Measurements from ENCODE around the gene DSN1.

DSN1 gene

DNA sequence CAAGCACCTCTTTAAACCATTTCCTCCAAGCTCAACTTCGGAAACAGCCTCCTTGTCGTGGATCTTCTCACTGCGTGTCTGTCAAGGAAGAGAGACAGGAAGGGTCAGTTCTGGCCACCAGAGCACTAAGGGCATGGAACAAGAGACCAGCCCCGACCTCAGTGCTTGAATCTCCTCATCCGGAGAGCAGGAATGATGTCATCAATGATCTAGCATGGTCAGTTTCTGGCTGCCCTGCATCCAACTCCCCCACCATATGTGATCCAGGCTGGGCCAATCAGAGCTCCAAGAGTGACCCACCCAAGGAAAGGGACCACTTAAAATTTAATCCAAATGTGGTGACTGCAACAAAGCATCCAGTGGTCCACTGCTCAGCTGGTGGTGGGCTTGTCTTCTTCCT is 23.3 kb upstream of the DSN1 start:
- DNase-seq: no peak
- intact Hi-C loops (cut with DNase I): no loop called here

DNA sequence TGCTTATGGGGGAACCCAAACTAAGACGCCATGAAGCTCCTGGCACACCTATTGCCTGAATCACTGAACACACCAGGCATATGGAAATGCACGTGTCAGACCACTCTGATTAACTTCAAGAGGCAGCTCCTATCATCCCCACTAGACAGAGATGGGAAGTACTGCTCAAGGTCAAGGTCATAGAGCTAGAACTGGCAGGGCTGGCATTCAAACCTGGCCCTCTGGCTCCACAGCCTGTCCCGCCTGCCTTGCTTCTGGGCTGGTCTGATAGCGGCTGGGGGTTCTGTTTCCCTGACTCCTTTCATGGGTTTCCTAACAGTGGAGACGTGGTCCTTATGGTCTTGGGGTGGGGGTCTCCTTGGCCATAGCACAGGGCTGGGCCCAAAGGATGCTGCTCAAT is 22.6 kb upstream of the DSN1 start:
- intact Hi-C loops (cut with DNase I): no loop called here
- DNase-seq: no peak

DNA sequence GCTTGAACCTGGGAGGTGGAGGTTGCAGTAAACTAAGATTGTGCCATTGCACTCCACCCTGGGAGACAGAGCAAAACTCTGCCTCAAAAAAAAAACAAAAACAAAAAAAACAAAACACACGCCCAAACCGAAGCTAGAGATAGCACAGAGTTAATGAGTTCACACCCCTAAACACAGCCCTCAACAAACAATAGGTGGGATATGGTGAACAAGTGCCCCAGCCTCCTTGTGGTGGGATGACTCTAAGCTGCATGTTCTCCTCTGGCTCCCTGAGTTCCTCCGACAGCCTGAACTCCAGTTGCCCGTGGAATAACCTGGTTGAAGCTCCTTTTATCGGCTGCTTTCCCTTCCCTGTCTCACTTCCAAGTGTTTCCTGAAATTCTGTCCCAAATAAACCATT is 22.1 kb upstream of the DSN1 start:
- intact Hi-C loops (cut with DNase I): no loop called here

DNA sequence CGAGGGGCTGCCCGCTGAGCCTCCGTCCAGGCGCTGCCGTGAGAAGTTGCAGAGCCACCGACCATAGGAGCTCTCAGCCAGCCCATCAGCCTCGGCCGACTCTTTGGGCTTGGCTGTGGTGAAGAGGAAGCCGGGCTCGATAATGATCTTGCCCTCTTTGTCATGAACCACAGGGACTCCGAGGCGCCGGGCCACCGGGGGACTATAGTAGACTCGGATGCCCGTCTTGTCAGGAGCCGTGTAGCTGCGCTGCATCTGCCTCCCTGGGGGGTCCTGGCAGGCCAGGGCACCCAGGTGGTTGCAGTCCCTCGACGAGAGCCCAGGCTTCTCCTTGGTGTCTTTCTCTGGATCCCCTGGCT is 20.5 kb upstream of the DSN1 start:
- peak in 2 of 10 donors; percentile 48 to 79 for DNase-seq
- intact Hi-C loops (cut with DNase I): loop anchor here (5.0 kb wide), 1 partner anchor 68 kb away; a partner anchor contains a TSS

More for the DNA sequence above, 22.1 kb upstream of the DSN1 start:
- DNase-seq: peak in 1 of 10 donors; percentile 25

DNA sequence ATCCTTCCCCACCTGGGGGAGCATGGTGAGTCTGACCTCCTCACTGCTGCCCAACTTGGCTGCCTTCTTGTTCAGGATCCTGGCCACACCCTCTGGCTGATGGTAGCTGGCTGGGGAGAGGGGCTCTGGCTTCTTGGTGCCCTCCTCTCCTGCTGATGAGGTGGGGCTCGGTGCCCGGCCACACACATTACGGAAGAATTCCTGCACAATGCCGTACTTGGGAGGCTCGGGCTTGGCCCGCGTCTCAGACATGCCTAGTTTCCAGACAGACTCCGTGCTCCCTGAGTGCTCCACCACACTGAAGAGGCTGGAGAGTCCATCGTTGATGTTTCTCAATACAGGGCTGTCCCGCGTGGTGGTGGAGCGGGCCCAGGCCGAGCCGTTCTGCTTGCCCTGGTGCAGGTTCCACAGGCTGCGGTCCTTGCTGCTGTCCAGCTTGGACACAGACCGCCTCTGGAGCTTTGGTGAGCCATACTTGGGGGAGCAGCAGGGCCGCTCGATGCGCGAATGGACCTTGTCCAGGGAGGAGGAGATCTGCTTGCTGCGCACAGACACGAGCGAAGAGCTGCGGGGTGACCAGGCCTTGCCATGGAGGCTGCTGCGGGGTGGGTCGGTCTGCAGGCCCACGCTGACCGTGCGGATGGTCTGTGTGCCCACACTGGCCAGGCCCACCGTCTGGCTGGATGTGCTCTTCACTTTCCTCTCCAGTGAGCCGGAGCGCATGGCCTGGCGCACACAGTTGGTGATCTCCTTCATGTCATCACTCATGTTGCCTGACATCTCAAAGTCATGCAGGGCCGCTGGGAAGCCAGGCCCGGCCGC is 19.9 kb upstream of the DSN1 start:
- intact Hi-C loops (cut with DNase I): loop anchor here (5.0 kb wide), 1 partner anchor 69 kb away; a partner anchor contains a TSS

DNA sequence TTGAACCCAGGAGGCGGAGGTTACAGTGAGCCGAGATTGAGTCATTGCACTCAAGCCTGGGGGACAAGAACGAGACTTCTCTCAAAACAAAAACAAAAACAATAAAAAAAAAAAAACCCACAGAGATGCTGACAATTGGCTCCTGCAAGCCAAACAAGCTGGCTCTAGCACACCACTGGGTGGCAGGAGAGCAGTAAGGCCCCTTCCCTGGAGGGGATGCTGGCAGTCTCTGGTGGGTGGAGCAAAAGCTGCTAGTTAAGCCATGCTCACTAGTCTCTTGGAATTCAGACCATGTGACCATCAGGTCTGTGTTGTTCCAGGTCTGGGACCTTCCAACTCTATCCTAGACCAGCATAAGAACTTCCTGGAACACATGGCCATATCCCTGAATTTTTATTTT is 18.9 kb upstream of the DSN1 start:
- peak in 7 of 10 donors; percentile 28 to 92 (median 53) for DNase-seq
- intact Hi-C loops (cut with DNase I): loop anchor here (5.0 kb wide), 1 partner anchor 70 kb away; a partner anchor contains a TSS

More for the DNA sequence above, 19.9 kb upstream of the DSN1 start:
- peak in 2 of 10 donors; percentile 57 to 77 for DNase-seq

DNA sequence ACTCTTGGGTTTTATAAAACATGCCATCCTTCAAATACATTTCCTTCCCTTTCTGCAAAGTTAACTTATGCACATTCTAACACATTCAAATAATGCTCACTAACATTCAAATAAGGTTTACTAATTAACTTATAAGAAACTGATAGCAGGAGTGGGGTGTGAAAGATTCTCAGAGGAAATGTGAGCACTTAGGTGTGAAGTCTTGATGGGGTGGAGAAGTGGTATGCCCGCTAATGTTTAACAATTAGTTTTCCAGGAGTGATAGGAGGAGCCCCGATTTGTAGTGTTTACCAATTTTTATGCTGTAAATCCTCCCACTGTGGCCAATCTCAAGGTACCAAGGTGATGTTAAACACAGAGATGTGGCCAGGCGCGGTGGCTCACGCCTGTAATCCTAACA is 18.3 kb upstream of the DSN1 start:
- intact Hi-C loops (cut with DNase I): loop anchor here (5.0 kb wide), 1 partner anchor 70 kb away; a partner anchor contains a TSS
- peak in 1 of 10 donors; percentile 25 for DNase-seq

DNA sequence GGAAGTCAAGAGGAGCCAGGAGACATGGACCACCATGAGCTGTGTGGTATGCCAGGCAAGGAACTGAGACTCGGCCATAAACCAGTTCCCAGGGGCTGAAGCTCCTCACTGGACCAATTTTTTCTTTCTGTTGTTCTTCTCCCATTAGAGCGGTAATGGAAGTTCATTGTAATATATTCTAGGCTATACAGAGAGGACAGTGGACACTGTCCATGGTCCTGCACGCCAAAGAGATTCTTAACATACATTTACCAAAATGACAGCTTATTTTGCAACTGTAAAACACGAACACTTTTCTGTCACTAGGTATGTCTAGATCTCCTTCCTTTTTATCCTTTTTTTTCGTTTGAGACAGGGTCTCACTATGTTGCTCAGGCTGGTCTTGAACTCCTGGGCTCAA is 13.1 kb upstream of the DSN1 start:
- intact Hi-C loops (cut with DNase I): no loop called here
- no peak for DNase-seq

DNA sequence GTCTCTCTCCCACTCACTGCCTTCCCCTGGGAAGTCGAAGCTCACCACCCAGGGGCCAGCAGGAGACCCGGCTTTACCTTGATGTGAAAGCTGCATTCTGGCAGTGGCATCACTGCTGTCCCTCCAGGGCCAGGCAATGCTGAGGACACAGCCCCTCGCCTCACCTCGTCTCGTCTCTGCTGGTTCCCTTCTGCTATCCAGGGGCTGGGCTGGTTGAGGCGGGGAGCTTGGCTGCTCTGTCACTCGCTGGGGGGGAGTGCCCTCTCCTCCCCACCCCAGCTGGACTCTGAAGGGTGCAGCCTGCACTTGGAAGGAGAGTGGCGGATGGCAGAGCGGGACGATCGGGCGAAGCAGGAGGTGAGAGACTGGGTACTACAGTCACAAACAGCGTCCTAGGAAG is 12.7 kb upstream of the DSN1 start:
- intact Hi-C loops (cut with DNase I): no loop called here

DNA sequence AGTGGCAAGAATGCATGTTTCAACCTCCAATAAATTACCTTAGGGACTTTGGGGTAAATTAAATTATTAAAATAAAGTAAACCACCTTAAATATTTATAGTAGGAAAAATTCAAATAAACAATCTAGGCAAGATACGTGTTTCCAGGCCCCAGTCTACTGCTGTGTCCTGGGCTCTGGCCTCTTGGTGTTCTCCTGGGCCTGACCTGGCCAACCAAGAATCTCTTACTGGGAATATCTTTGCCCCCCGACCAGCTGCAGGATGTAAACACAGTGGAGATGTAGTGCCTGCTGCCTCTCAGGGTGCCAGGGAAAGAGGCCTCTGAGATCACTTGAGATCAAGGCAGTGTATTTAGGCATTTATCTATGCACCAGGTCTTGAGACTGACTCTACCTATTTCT is 11.7 kb upstream of the DSN1 start:
- peak in 3 of 10 donors; percentile 9 to 59 (median 37) for DNase-seq
- intact Hi-C loops (cut with DNase I): no loop called here

More for the DNA sequence above, 12.7 kb upstream of the DSN1 start:
- peak in 3 of 10 donors; percentile 56 to 64 (median 59) for DNase-seq

DNA sequence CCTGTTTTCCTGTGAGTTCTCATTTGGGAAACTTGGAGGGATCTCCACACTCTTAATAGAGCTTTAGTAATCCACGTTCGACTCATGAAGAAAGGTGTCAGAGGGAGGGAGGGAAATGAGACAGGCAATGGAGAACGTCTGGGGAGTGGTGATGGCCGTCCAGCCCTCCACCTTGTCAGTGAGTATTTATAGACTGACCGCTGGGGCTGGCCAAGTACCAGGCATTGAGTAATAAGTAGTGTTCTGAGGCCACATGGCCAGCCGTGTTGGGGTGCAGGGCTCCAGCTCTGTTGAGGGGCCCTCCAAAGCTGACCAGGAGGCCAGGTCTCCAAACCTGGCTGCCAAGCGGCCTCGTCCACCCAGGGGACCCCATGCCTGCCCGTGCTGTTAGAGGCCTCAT is 11.3 kb upstream of the DSN1 start:
- intact Hi-C loops (cut with DNase I): no loop called here
- DNase-seq: peak in 3 of 10 donors; percentile 35 to 41 (median 35)

DNA sequence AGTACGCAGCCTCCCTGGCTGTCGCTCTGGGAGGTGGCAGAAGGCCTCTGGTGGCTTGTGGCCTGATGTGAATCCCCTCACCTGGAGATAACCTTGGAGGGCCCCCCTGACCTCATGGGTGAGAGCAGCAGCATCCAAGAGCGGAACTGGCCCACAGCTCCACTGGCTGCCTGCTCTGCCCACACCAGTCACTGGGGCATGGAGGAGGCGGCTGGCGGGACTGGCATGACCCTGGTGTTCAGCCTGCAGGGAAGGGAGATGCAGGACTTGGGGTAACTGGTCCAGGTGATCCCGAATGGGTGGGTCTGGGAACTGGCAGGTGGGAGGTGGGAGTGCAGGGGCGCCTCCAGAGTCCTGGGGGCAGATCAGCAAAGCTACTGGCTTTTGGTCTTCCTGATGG is 10.6 kb upstream of the DSN1 start:
- intact Hi-C loops (cut with DNase I): no loop called here
- DNase-seq: peak in 3 of 10 donors; percentile 24 to 77 (median 67)

DNA sequence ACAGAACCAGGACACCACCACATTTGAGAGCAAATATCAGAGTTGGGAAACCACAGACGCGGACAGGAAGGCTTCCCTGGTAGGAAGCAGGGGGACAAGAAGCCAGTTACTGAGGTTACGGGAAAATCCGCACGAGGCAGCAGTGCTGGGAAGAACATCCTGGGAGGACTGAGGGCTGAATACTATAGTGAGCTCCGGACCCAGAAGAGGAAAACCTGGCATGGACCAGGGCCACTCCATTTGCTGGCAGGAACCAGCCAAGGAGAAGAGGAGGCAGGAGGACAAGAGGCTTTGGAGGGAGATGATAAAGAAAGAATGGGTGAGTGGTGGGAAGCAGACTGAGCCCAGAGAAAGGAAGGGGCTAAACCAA is 6.1 kb upstream of the DSN1 start:
- peak in 1 of 10 donors; percentile 22 for DNase-seq
- intact Hi-C loops (cut with DNase I): no loop called here

DNA sequence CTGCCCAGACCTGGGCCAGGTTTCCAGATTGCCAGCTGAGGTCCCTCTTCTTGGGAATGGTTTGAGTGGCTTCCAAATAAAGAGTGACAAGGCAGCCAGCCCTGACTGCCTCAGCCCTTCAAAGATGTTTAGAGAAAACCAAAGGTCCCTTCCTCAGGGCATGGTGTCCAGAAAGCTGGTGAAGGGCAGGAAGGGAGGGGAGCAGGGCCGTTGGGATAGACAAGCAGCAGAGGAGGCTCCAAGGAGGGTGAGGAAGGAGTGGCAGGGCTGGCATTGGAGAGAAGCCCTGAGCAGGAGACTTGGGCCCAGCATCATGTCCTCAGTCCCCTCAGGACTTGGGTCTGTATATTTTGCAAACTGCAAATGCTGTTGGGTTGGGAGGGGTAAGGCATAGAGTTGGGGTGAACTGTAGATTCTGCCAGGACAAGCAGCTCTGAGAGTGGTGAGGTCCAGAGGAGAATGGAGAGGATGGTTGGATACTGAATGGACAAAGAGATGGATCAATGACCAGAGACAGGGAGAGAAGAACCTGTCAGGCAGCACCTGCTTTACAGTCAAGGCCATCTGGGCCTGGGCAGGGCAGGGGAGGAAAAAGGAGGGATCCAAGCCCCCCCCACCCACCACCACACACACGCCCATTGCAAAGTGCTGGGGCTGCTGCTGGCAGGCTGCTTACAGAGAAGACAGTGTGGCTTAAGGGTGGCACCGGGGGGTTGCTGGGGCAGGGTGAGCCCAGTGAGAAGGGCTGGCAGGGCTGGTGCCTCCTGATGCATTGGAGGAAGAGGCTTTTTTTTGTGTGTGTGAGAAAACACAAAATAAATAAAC is 5.5 kb upstream of the DSN1 start:
- DNase-seq: peak in 2 of 10 donors; percentile 15 to 74
- intact Hi-C loops (cut with DNase I): no loop called here

DNA sequence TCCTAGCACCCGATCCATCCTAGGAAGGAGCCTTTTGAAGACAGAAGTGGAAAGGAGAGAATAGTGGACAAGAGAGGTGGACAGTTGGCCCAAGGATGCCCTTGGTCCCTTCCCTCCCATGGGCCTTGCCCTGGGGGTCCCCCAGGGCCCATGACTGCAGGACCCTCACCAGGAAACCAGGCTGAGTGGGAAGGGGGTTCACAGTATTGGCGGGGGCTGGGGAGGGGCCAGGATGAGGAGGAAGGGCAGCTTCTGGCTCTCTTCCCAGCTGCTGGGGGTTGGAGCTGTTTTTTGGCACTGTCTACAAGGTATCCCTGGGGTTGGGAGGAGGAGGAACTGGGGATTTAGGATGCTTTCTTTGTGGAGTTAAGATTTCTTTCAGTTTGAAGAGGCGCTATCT is 4.0 kb upstream of the DSN1 start:
- DNase-seq: peak in 1 of 10 donors; percentile 19
- intact Hi-C loops (cut with DNase I): no loop called here

DNA sequence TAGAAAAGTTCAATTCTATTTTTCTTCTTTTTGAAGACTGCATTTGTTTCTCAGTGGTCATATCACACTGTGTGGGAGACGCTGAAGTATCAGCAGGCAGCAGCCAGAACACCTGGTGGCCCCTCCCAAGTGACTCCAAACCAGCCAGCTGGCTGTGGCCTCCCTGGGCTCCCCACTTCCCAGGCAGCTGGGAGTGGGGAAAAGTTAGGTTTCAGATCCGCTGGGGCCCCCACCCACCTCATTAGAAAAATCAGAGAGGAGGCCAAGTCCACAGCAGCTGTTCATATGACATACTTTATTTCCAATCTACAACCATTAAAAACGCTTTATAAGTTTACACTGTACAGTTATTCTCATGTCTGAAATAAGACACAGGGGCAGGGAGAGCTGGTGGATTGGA is 3.6 kb upstream of the DSN1 start:
- peak in 2 of 10 donors; percentile 57 to 66 for DNase-seq
- intact Hi-C loops (cut with DNase I): no loop called here

DNA sequence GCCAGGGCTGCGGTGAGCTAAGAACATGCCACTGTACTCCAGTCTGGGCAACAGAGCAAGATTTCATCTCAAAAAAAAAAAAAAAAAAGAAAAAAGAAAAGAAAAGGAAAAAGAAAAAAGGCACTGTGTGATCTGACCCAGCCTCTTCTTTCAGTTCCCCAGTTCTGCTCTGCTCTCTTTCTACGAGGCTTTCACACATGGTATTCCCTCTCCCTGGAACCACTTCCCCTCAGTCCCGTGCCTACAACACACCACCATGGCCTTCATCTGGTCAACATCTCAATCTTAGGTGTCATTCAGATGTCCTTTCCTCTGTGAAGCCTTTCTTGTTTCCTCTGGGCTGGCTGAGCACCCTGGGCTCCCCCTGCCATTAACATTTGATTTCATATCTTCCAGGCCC is 2.3 kb upstream of the DSN1 start:
- intact Hi-C loops (cut with DNase I): no loop called here
- peak in 1 of 10 donors; percentile 8 for DNase-seq

DNA sequence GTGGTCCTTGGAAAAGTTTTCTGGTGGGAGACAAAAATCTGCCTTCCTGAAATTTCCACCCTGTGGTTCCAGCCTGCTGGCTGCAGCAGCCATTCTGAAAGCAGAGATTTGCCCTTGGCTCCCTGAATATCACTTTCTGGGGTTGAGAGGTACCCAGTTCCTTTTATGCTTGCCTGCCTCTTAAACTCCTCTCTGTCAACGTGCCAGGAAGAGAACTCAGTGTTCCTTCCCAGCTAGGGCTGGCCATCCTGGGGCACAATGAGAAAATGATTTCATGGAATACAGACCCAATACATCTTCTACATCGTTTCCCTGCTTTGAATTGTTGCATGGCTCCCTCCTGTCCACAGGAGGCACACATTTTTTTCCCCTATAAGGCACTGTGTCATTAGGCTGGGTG is 1.6 kb upstream of the DSN1 start:
- intact Hi-C loops (cut with DNase I): no loop called here
- DNase-seq: peak in 2 of 10 donors; percentile 18 to 44

DNA sequence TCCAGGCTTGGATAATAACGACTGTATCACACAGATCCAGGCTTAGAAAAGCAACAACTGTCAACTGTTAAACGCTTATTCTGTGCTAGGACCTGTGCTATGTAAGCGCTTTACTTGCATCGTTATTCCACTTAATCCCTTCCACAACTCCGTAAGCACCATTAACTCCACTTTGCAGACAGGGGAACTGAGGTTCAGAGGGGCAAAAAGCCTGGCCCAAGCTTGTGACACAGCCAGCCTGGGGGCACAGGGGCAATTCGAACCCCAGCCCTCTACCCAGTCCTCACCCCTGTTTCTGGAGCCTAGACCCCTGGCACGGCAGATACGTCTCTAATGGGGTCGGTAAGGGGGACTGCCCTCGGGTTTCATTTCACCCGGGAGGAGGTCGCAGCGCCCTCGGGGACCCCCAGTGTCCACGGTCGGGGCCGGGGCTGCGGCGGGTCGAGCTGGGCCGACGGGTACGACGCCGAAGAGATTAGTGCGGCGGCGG is 411 bp downstream of the DSN1 start:
- DNase-seq: no peak
- intact Hi-C loops (cut with DNase I): loop anchor here (2.0 kb wide), 1 partner anchor 90 kb away; a partner anchor contains a TSS

DNA sequence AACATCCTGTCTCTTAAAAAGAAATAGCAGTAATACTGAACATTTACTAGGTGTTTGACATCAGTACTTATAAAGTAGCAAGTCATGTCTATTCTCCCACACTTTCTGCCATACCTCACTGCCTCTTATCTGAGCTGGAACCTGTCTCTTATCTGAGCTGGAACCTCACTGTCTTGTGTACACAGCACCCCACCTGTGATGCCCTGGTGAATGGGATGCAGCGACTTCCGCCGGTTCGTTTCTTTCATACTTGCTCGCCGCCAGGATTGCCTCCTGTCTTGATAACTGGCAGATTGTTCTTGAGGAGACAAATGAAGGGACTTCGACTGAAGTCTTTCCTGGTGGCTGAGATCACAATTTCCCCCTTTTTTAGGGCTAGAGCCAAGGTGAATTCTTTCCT is 2.9 kb downstream of the DSN1 start:
- intact Hi-C loops (cut with DNase I): no loop called here
- DNase-seq: peak in 2 of 10 donors; percentile 24 to 37

All from posterior cingulate gyrus (tissue), 11 donors.